Dedifferentiated amniotic fluid mesenchymal stem cell (primary cell): ENCODE measurements around the gene CNTN4.
"Not testable (repeated sequence)": the region's sequence is repeated elsewhere in the genome, so short reads cannot be mapped to it uniquely, and the experiment has no call there.

Experiments
- DNase-seq: peaks from one replicate; pipeline ENCODE4 v3.0.0-alpha.2; 2016; ENCODE audit errors: extremely low spot score

Gene CNTN4

DNA sequence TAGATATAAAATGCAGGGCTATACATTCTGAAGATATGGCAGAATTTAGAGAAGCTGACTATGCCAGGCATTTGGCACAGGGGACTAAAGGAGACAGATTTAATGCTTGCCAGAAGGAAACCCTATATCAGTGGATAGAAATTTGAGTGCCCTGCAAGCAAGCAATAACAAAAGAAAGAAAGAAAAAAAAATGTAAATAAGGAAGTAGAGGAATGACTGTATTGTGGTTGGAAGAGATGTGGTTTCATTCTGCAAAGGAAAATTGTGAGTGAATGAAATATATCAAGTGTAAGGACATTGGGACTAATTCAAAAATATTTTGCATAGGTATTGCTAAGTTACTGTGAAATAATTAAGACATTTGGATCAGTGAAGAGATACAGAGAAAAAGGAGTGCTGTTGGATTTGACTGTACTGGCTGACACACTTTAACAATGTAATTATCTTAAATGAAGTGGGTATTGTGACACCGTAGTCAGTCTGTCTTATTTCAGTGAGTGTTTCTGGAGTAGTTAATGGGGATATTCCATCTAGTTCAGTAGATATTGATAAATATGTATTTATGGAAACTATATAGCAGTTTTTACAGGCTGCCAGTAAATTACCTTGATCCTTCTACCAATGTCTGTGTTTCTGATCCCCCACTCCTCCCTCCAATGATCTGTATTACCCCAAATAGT lies 418.2 kb downstream of the CNTN4 start:
- DNase-seq = no peak

DNA sequence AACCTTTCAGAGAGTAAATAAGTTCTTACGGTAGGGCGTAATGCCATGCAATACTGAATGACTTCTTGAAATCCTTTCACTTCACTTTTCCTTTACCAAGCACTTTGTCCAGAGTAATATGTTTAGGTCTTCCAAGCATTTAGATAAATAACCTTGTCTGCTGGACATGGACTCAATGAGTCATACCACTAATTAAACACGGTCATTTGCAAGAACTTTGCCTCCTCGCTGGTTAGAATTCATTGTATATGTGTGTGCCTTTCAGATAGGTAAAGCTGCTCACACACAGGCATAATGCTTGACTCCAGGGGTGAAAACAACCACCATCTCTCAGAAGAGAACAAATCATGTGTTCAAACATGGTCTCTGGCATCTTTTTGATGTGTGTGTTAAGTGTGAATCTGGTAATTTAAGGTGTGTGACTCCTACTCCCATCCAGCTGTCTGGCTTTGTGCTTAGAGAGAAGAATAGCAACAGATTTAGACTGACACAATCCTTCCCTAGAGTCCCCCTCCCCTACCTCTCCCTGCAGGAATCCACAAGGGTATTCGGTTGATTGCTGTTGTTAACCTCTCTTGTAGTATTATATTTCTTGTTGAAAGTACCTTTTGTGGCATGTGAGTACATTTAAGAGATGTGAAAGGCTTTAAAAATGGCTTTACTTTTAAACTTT lies 419.0 kb downstream of the CNTN4 start:
- no peak for DNase-seq

DNA sequence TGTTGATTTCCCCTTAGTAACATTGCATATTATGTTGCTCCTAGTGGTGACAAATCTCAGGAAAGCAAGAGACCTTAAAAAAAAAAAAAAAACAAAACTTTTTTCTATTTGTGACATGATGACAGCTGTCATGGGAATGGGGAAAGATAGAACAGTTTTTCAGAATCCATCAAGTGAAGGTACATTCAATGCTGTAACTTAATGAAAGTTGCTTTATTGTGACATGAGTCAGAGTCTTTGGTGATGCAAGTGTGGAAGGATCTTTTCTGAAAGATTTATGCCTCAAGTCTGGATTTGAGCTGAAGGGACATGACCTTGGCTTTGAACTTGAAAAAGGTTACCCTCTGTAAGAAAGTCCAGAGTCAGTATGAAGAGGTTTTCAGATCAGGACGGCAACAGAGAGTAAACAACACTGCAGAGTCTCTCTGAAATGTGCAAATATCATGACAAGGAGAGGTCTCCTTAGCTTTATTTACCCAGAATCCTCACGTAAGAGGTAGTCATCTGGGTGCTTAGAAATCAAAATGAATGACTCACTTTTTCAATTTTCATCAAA lies 424.7 kb downstream of the CNTN4 start:
- DNase-seq = no peak

DNA sequence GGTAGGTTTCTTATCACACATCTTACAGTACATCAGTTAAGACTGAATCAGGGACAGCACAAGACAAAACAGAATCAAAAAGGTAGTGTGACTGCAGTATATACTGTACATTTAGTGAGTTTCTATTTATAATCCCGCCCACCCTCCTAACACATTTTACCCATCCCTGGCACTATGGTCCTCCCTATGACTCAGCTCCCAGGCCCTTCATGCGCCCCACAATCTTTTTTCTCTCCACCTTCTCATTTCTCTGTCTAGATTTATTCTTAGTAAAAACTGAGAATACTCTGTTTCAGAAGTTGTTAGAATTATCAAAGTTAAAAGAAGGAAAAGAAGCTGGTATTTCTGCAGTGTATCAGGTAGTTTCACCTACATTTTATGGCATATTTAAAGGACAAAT lies 427.3 kb downstream of the CNTN4 start:
- no peak for DNase-seq

DNA sequence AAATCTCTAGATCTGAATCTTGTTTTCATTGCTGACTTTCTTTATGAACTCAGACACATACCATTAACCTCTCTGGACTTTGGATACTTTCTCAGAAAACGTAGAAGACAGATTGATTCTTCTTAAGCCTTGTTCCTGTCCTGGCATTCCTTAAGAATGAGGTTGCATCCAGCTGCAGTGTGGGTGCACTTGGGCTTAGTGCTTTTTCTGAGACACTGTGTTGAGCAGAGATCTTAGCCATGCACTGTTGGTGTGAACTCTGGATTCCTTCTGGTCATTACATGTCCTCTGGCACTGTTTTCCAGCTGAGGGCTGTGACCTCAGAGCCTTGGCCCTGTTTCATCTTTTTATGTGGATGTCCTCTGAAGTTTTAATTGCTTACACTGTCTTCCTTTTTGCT lies 428.3 kb downstream of the CNTN4 start:
- no peak for DNase-seq

DNA sequence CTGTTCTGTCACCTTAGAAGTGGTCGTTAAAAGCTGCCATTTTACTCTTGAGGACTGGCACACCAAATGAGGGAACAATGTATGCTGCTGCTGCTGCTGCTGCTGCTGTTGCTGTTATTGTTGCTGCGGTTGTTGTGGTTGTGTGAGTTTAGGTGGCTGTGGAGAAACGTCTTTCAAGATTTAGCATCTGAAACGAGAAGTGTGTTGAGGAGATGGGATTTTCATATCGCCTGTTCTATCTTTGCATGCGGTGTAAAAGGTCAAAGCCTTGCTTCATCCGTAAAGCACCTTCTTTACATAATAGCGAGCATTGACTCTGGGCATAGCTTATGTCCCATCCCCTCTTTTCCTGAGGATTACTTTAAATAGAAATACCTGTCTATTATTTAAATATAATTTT lies 428.7 kb downstream of the CNTN4 start:
- DNase-seq = not testable (repeated sequence)

DNA sequence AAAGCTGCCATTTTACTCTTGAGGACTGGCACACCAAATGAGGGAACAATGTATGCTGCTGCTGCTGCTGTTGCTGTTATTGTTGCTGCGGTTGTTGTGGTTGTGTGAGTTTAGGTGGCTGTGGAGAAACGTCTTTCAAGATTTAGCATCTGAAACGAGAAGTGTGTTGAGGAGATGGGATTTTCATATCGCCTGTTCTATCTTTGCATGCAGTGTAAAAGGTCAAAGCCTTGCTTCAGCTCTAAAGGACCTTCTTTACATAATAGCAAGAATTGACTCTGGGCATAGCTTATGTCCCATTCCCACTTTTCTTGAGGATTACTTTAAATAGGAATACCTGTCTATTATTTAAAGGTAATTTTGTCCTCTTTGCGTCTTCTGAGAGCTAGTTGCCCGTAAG lies 436.1 kb downstream of the CNTN4 start:
- DNase-seq = not testable (repeated sequence)

DNA sequence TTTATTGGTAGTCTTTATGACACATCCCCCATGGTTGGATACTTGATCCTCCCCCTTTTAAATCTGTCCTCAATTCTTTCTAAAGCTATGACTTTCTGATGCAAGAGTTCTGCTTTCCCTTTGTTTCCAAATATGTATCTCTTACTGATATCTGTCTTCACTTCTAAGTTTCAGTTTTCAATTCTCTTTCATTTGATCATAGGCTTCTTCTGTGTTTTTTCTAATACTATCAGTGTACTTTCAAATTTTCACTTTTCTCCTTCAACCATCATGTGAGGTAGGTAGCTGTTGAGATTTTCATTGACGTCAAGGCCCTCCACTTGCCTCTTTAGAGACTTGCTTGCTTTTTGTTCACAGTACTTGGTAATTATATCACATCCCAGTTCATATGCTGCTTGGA lies 436.5 kb downstream of the CNTN4 start:
- no peak for DNase-seq

DNA sequence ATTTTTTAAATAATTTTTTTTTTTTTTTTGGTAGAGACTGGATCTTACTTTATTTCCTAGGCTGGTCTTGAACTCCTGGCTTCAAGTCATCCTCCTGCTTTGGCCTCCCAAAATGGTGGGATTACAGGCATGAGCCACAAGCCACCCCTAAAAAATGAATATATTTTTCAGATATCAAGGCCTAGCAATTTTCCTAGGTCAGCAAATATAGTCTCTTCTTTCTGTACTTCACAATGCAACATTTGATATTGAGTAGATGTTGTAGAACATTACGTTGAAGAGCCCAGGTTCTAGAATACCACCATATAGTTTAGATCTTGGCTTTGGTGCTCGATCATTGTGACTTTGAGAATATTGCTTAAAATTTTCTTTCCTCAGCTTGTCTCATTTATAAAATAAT lies 437.9 kb downstream of the CNTN4 start:
- no peak for DNase-seq

DNA sequence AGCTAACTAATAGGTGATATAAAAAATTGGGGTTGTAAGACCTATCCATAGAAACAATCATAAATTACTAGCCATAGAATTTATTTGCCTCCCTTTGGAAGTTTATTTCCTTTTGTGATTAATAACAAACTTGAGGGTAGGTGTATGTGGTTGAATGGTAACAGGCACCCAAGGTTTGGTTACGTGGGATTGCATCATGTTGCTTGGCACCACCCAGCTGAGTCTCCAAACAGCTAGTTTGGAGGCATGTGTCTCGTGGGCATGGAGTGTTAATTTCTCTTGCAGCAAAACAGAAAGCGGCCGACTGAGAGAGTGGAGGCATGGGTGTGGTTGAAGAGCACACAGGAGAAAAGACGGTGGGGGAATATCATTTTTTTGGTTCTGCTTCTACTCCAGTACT lies 441.4 kb downstream of the CNTN4 start:
- no peak for DNase-seq

DNA sequence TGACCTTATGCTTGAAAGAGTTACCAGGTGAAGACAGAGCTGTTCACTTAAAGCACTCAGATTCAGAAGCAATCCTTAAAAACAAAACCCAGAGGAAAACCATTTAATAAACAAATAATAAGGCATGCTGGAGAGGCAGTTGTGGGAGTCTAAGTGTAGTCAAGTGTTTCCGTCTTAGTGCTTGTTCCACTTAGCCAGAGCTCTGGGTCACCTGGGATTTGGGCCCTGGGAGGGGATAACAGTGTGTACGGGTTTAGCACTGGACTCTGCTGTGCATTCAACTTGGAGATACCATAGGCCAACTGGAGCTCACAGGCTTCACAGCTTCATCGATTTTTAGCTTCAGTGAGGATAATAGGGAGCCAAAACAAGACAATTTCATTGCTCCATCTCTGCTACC lies 444.6 kb downstream of the CNTN4 start:
- DNase-seq = no peak

DNA sequence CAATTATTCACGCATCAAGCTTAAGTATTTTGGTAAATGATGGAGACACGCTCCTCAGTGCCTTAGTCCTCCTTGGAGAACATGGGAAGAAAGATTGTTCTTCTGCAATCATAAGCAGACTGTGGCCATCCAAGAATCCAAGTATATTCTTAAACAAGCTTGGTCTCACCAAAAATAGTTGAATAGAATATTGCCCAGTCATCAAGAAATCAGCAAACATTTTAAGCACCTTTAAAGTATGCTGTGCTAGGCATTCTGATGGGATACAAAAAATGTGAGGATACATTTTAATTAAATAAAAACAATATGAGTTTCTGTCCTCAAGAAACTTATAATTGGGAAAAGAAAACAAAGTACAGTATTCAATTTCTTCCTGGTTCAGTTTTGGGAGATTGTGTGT lies 445.5 kb downstream of the CNTN4 start:
- no peak for DNase-seq

DNA sequence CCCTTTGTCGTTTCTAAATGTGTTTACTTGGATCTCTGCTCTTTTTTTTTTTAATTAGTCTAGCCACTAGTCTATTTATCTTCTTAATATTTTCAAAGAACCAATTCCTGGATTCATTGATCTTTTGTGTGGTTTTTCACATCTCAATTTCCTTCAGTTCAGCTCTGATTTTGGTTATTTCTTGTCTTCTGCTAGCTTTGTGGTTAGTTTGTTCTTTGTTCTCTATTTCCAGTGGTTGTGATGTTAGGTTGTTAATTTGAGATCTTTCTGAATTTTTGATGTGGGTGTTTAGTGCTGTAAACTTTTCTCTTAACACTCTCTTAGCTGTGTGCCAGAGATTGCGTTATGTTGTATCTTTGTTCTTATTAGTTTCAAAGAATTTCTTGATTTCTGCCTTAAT lies 446.1 kb downstream of the CNTN4 start:
- no peak for DNase-seq

DNA sequence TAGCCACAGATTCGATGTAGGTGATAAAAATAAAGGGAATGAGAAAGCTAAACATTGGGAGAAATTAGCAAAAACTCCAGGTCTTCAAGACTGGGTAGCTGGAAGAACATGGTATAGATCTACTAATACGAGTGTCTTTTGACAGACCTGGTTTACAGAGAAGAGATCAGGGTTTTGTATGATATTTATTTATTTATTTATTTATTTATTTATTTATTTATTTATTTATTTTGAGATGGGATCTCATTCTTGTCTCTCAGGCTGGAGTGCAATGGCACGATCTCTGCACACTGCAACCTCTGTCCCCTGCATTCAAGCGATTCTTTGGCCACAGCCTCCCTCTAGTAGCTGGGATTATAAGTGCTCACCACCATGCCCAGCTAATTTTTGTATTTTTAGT lies 448.4 kb downstream of the CNTN4 start:
- no peak for DNase-seq

DNA sequence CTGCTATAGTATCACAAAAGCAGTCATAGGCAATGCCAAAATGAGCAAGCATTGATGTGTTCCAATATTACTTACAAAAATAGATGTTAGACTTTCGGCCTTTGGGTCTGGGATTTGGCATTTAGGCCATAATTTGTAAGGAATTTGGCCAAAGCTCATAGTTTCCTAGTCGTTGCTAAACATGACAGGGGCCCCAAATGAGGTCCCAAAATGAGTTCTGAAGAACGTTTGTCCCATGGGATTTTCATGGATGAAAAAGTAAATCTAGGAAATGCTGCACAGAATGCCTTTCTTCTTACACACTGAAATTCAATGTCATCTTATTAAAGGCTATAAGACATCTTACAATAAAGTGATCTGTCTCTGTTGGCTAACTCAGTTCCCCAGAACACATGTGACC lies 456.0 kb downstream of the CNTN4 start:
- no peak for DNase-seq

DNA sequence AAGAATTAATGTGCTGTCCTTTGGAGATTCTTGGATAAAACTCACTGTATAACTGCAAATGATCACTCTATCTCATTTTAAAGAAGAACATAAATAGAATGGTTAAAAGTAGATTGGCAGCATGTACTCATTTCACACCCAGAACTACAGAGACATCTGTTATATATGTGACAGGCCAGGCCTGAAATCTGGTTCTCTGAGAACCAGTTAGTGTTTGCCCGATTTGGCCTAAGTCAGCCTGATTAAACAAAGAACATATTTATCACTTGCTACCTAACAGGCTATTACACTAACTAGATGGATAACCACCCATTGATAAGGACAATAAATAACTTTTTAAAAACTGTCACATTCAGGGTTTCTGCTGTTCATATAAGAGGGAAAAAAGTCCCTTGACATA lies 460.1 kb downstream of the CNTN4 start:
- no peak for DNase-seq

DNA sequence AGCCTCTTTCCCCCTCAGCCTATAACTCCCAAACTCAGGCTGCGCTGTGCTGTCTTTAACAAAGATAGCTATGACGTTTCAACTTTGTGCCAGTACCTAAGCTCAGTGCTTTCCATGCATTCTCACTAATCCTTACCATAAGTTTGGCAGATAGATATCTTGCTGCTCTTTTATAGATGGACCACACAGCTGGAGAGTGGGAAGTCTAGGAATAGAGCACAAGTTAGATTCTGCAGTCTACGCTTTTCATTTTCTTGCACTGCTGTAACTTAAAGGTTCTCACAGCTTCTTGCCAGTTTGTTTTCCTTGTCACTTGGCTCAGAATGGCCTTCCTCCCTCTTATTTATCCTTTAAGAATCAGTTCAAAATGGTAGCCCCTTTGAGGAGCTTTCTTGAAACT lies 468.8 kb downstream of the CNTN4 start:
- DNase-seq = no peak

DNA sequence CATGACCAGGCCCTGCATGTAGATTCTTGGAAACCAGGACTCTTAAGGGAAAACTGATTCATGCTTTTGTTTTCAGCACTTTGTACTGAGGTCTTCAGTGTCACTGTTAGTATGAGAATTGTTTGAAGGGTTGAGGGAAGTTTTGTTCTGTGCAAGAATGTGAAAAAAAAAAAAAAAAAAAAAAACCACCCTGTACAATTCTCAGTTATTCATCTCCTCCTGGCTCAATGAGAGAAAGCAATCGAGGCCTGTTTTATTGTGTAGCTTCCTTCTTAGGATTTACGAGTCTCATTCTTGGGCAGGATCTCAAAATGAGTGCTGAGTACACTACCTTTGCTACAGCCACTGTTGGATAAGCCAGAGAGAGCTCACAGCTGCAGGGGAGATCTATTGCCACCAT lies 469.5 kb downstream of the CNTN4 start:
- DNase-seq = no peak

DNA sequence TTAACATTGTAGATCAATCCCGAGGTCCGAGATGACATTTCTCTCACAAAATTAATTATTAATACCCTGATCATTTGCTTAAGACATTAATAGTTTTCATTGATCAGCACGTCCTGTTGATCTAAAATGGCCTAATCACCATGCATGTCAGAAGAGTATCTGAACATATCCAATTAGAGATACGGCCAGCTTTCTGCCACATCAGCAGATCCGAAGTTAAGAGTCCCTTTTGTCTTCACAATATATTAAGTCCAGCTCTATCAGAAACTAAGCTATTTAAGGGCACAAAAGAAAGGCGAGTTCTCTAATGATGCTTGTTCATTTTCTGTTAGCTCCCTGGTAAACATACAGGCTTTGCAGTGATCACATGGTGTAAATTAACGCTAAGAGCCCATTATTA lies 470.3 kb downstream of the CNTN4 start:
- DNase-seq = no peak

DNA sequence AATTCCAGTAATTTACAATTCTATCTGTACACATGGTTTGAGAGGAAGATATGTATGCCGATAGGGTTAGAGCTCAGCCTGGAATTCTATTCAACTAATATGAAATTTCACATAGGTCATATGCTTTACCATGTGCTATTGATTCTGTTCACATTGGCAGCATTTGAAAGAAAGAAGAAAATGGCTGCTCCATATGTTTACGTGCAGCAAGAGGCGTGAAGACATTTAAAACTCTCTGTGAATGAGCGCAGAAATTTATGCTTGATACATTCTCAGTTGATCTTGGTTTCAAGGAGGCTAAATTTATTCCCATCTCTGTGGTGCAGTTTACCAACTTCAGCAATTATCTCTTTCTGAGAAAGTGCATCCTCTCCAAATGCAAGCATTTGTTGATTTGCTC lies 478.9 kb downstream of the CNTN4 start:
- no peak for DNase-seq

DNA sequence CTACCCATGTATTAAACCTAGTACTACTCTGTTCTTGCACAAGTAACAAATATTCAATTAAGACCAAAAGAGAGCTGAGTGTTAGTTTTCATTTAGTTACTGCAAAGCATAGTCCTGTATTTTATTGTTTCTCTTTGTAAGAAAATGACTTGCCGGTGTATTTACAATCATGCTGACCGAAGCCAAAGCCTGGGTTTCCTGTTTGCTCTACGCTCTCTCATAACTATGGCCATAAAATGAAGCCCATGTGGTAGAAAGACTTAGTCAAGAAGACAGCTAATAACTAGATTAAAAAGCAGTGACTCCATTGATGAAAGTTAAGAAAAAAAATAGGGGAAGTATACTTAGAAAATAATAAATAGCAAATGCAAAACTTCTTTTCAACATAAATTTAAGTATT lies 479.9 kb downstream of the CNTN4 start:
- no peak for DNase-seq

DNA sequence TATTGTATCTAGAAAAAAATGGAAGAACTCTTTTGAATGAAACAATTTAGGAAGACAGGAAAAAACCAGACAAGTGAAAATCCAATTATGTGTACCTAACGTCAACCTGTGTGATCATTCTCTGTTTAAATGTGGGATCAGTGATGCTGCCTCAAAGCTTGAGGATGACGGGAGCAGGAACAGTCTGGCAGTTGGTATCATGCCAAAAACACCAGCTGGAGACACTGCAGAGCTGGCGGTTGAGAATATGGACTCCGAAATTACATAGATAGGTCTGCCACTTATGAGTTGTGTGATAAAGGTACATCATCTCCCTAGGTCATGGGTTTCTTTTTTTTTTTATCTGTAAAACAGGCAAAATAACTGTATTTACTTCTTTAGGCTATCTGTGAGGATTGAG lies 480.5 kb downstream of the CNTN4 start:
- no peak for DNase-seq

DNA sequence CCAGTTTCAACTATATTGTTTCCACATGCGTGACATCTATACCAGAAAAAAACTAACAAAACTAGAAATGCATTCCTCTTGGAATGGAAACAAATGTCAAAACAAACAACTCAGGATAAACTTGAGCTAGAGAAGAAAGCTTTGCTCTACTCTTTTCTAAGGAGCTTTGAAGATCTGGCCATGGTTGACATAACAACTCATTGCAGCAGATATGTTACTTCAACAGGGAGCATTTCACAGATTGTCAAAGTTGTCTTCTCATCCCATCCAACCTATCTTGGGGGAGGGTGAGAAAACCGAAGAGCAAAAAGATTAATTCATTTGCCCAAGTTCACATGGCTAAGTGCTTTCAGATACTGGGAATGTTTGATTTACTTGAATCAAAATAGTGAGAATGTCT lies 484.4 kb downstream of the CNTN4 start:
- DNase-seq = no peak
